HG03280 (cell line): ENCODE results near the gene NCAM2.

Source experiments
- ATAC-seq: cut with Tn5 transposase; IDR thresholded peaks from one replicate; pipeline ENCODE4 v1.9.1; 2021; ENCODE audit warnings: mild to moderate bottlenecking, moderate library complexity; ENCODE audit not compliant: unreplicated experiment

Gene NCAM2

GRCh38 chr21:20997636-20998455, at the start of gene NCAM2:
Gene NCAM2, plus strand, starts transcription at chr21:20998409.
- ATAC-seq = no peak

GRCh38 chr21:20949884-20950283, 48.3 kb upstream of the NCAM2 start:
- ATAC-seq = no peak

GRCh38 chr21:20965816-20966215, 32.4 kb upstream of the NCAM2 start:
- ATAC-seq = no peak

GRCh38 chr21:20968391-20968790, 29.8 kb upstream of the NCAM2 start:
- ATAC-seq = no peak

- no peak for ATAC-seq
Measured at GRCh38 chr21:20970691-20971090, 27.5 kb upstream of the NCAM2 start.

GRCh38 chr21:20971296-20971921, 26.8 kb upstream of the NCAM2 start:
- no peak for ATAC-seq

GRCh38 chr21:20994790-20995189, 3.4 kb upstream of the NCAM2 start:
- ATAC-seq = no peak

GRCh38 chr21:20996421-20997310, 1.5 kb upstream of the NCAM2 start:
- ATAC-seq = no peak

- ATAC-seq = no peak
Measured at GRCh38 chr21:20997311-20997635, 936 bp upstream of the NCAM2 start.

- no peak for ATAC-seq
Measured at GRCh38 chr21:20998456-20998789, 214 bp downstream of the NCAM2 start.

GRCh38 chr21:20998886-20999285, 677 bp downstream of the NCAM2 start:
- ATAC-seq = no peak

- ATAC-seq = no peak
Measured at GRCh38 chr21:20999659-21000058, 1.4 kb downstream of the NCAM2 start.

GRCh38 chr21:21000591-21001175, 2.5 kb downstream of the NCAM2 start:
- no peak for ATAC-seq

GRCh38 chr21:21001591-21002100, 3.4 kb downstream of the NCAM2 start:
- no peak for ATAC-seq

- ATAC-seq = no peak
Measured at GRCh38 chr21:21002153-21002552, 3.9 kb downstream of the NCAM2 start.

- ATAC-seq = no peak
Measured at GRCh38 chr21:21003701-21004100, 5.5 kb downstream of the NCAM2 start.

GRCh38 chr21:21007606-21008005, 9.4 kb downstream of the NCAM2 start:
- no peak for ATAC-seq

GRCh38 chr21:21010228-21010627, 12.0 kb downstream of the NCAM2 start:
- ATAC-seq = no peak

- ATAC-seq = no peak
Measured at GRCh38 chr21:21010698-21011097, 12.5 kb downstream of the NCAM2 start.

GRCh38 chr21:21018821-21019220, 20.6 kb downstream of the NCAM2 start:
- no peak for ATAC-seq

GRCh38 chr21:21019681-21020080, 21.5 kb downstream of the NCAM2 start:
- no peak for ATAC-seq
